Measurements from ENCODE around the gene GSS. TPM values are rescaled to one million over a fixed set of nuclear protein-coding genes. Genes with fewer than 3 reads are reported as not detected.

Gene GSS
- total and polyA plus RNA-seq, 2 of the 8 experiments (the other 6 are each of a cell fraction or from before 2014, with no cell fraction given): 34.6 to 43.2 TPM

DNA sequence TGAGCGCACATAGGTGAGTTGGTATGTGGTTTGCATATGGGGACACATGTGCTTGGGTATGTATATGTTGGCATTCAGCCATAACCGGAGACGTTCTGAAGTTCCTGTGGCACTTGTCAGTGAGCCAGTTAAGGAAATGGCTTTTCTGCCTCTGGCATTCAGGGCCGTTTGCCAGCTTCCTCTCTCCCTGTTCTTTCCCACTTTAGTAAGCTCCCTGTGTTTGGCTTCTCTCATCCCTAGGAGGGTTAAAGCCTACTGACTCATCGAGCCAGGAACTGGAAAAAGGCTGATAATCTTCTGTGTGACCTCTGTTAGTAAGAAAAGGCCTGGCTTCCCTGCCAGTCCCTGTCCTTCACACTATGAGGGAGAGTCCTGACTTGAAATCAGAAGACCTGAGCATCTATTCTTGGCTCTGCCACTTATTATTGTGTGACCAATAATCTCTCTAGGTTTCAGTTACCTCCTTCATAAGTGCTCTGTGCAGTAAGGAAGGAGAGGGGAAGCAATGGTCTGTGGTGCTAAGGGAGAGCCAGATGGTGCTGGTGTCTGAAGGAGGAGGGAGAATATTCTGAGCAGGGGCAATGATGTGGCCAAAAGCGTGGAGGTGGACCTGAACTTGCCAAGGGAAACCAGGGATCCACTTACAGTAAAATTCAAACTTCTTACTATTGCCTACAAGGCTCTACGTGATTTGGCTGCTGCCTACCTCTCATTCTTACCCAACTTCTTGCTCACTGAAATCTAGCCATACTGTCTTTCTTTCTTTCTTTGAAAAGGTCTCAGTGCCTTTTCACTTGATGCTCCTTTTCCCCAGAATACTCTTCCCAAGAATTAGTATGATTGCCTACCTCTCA, 47.8 kb downstream of the GSS start:
- no peak overlapping the region for H3K23ac ChIP-seq (ENCODE audit: insufficient read length)
- H2BK15ac ChIP-seq (ENCODE audit: low read length): no peak overlapping the region
- no peak overlapping the region for H2BK120ac ChIP-seq (replicated peaks; ENCODE audit: low read depth, low read length)
- FAIRE-seq (no peak), DNase-seq (ENCODE audit: low read depth in 1 of 2, low spot score in 2 of 2) (no peak)
- H4K5ac ChIP-seq (ENCODE audit: insufficient read length, low read depth, low read length): no peak overlapping the region
- no peak overlapping the region for H2BK20ac ChIP-seq (ENCODE audit: low read length)
- no peak overlapping the region for H3K14ac ChIP-seq (ENCODE audit: insufficient read length)
- ChIA-PET CTCF (ENCODE audit: partially characterized antibody) (interaction anchor here (0.5 to 1.4 kb wide), 3 partner anchors 12 to 1010 kb away, joined by 4 to 5 read pairs (median 4); no protein-coding TSS in a partner anchor), POLR2A (ENCODE audit: partially characterized antibody) (interaction anchor here (1.0 to 1.1 kb wide), 2 partner anchors 8 to 11 kb away, joined by 3 read pairs; no protein-coding TSS in a partner anchor)
- H2BK5ac ChIP-seq (ENCODE audit: low read depth, low read length): no peak overlapping the region
- H4K20me1 ChIP-seq (replicated peaks in 1 of 2; ENCODE audit: control insufficient read depth in 1 of 2, insufficient read depth in 2 of 2, low read length in 2 of 2): peaks cover 0 to 1% of the 10 kb centered on the region in 2 experiments
- 73% methylated on average over 7 of the region's 7 CpGs; no CpG with 5 or more reads in 1 of the 2 experiments for WGBS, 2 experiments (ENCODE audit: extremely low coverage in 1 of 2, insufficient coverage in 1 of 2, insufficient read length in 1 of 2, insufficient replicate concordance in 2 of 2, low coverage in 1 of 2, low lambda C conversion rate in 2 of 2, missing lambda C conversion rate in 1 of 2)
- no peaks in the 10 kb centered on the region for H3K23me2 ChIP-seq (ENCODE audit: low read depth, low read length)
- H3K56ac ChIP-seq (replicated peaks; ENCODE audit: insufficient read length, low read depth, low read length): no peak overlapping the region
- H3K4ac ChIP-seq (replicated peaks; ENCODE audit: insufficient read length, low read depth, low read length): no peak overlapping the region
- no peak overlapping the region for H4K8ac ChIP-seq (ENCODE audit: extremely low read depth, insufficient read depth, low read length)
- H3K27me3 ChIP-seq (replicated peaks in 1 of 4; ENCODE audit: control insufficient read depth in 3 of 4, extremely low read depth in 1 of 4, insufficient read depth in 3 of 4, low read length in 3 of 4): no peaks in the 10 kb centered on the region
- no peaks in the 10 kb centered on the region for H3K79me1 ChIP-seq (ENCODE audit: low read depth, low read length)
- H3K4me1 ChIP-seq (replicated peaks in 1 of 4; ENCODE audit: control insufficient read depth in 3 of 4, insufficient read depth in 4 of 4, low read length in 3 of 4): no peaks in the 10 kb centered on the region
- no peak overlapping the region for H3K27ac ChIP-seq (ENCODE audit: low read depth, low read length)
- H2BK12ac ChIP-seq (ENCODE audit: low read depth, low read length): no peak overlapping the region
- no peak overlapping the region for H3K9ac ChIP-seq (replicated peaks in 1 of 4; ENCODE audit: extremely low read depth in 1 of 4, low read depth in 3 of 4, low read length in 3 of 4)
- H3K4me3 ChIP-seq (ENCODE audit: extremely low read depth in 1 of 4, insufficient read depth in 2 of 4, low read depth in 3 of 4, low read length in 4 of 4): no peak overlapping the region
- H3K9me3 ChIP-seq (ENCODE audit: insufficient read depth in 2 of 2, low read depth in 1 of 2, low read length in 1 of 2): no peaks in the 10 kb centered on the region
- no peaks in the 10 kb centered on the region for H3K79me2 ChIP-seq (ENCODE audit: control insufficient read depth in 1 of 2, insufficient read depth in 2 of 2, low read length in 2 of 2)
- H2AK5ac ChIP-seq (ENCODE audit: low read depth, low read length): no peak overlapping the region
- no peak overlapping the region for H3K4me2 ChIP-seq (ENCODE audit: insufficient read depth in 1 of 2, low read depth in 2 of 2, low read length in 2 of 2)
- no peaks in the 10 kb centered on the region for H3K36me3 ChIP-seq (ENCODE audit: control insufficient read depth in 2 of 4, insufficient read depth in 4 of 4, low read length in 3 of 4)
- no peak overlapping the region for H2AFZ ChIP-seq (ENCODE audit: low read length)
- H3K18ac ChIP-seq (ENCODE audit: extremely low read depth, low read length): no peak overlapping the region
- no peak overlapping the region for H4K91ac ChIP-seq (replicated peaks; ENCODE audit: insufficient read length, low read length)
- no peak for TF ChIP-seq CEBPB (IDR thresholded peaks at IDR 0.05; ENCODE audit: low read depth, low read length)

All from H1 (cell line).